Astrocyte (in vitro differentiated cells and primary cell): ENCODE measurements around the gene IPO4. TPM values are rescaled to one million over a fixed set of nuclear protein-coding genes. Genes with fewer than 3 reads are reported as not detected.

Experiments
- DNase-seq: peaks from one replicate; pipeline ENCODE4 v3.0.0-alpha.2; 2010; ENCODE audit warnings: low read depth
- FAIRE-seq: peaks from 2 replicates; lab custom pipeline; 2011; peaks lifted over from hg19 to GRCh38; lab: Jason Lieb, UNC
- H2AFZ ChIP-seq: 2 replicates; pipeline ENCODE4 v1.6.0; 2012; ENCODE audit warnings: low read depth, low read length, inconsistent platforms
- H3K27ac ChIP-seq: 2 replicates; pipeline ENCODE4 v1.5.1; 2011; ENCODE audit warnings: low read depth, low read length, inconsistent platforms
- H3K27me3 ChIP-seq: 2 replicates; pipeline ENCODE4 v1.6.0; 2011; ENCODE audit warnings: low read length, inconsistent platforms; ENCODE audit not compliant: insufficient read depth
- H3K36me3 ChIP-seq: 2 replicates; pipeline ENCODE4 v1.5.1; 2011; ENCODE audit warnings: low read length, inconsistent platforms; ENCODE audit not compliant: insufficient read depth
- H3K4me1 ChIP-seq: 2 replicates; pipeline ENCODE4 v1.5.1; 2011; ENCODE audit warnings: low read length, inconsistent platforms; ENCODE audit not compliant: insufficient read depth
- H3K4me2 ChIP-seq: 2 replicates; pipeline ENCODE4 v1.6.0; 2012; ENCODE audit warnings: low read length, inconsistent platforms
- H3K4me3 ChIP-seq: 2 replicates; pipeline ENCODE4 v1.5.1; 2011; ENCODE audit warnings: low read depth, mild to moderate bottlenecking, low read length, inconsistent platforms; ENCODE audit not compliant: insufficient read depth
- H3K79me2 ChIP-seq: 2 replicates; pipeline ENCODE4 v1.6.0; 2012; ENCODE audit warnings: mild to moderate bottlenecking, low read length, inconsistent platforms; ENCODE audit not compliant: insufficient read depth
- H3K9ac ChIP-seq: 2 replicates; pipeline ENCODE4 v1.6.0; 2012; ENCODE audit warnings: mild to moderate bottlenecking, low read length, inconsistent platforms
- H3K9me3 ChIP-seq: 2 replicates; pipeline ENCODE4 v1.5.1; 2012; ENCODE audit warnings: low read depth, mild to moderate bottlenecking, low read length, inconsistent platforms; ENCODE audit not compliant: insufficient read depth
- H4K20me1 ChIP-seq: 2 replicates; pipeline ENCODE4 v1.6.0; 2012; ENCODE audit warnings: low read length, inconsistent platforms; ENCODE audit not compliant: insufficient read depth
- H3K27ac Mint-ChIP-seq: one replicate; pipeline ENCODE4 v1.8.0; 2021; ENCODE audit warnings: mild to moderate bottlenecking, mixed read lengths; ENCODE audit not compliant: unreplicated experiment
- H3K27me3 Mint-ChIP-seq: one replicate; pipeline ENCODE4 v1.8.0; 2021; ENCODE audit warnings: low read depth, mixed read lengths; ENCODE audit not compliant: unreplicated experiment
- H3K36me3 Mint-ChIP-seq: one replicate; pipeline ENCODE4 v1.8.0; 2021; ENCODE audit warnings: low read depth, mixed read lengths; ENCODE audit not compliant: unreplicated experiment
- H3K4me1 Mint-ChIP-seq: one replicate; pipeline ENCODE4 v1.8.0; 2021; ENCODE audit warnings: low read depth, mixed read lengths; ENCODE audit not compliant: unreplicated experiment
- H3K4me3 Mint-ChIP-seq: one replicate; pipeline ENCODE4 v1.8.0; 2021; ENCODE audit warnings: mild to moderate bottlenecking, moderate library complexity, mixed read lengths; ENCODE audit not compliant: unreplicated experiment
- H3K9me3 Mint-ChIP-seq: one replicate; pipeline ENCODE4 v1.8.0; 2021; ENCODE audit warnings: mild to moderate bottlenecking, mixed read lengths; ENCODE audit not compliant: unreplicated experiment
- CTCF ChIP-seq: IDR thresholded peaks from 2 replicates; pipeline ENCODE4 v1.5.1; 2011; ENCODE audit warnings: low read depth, mild to moderate bottlenecking, inconsistent platforms, low read length, moderate library complexity; ENCODE audit not compliant: insufficient read depth
- EZH2 ChIP-seq: IDR thresholded peaks from 2 replicates; pipeline ENCODE4 v1.6.1; 2012; ENCODE audit warnings: mild to moderate bottlenecking, low read length, inconsistent platforms; ENCODE audit not compliant: insufficient read depth
- total RNA-seq: library from RNA; stranded (reverse); gene quantifications from 2 replicates; pipeline ENCODE4 v1.2.1, GENCODE V29; 2021

Gene IPO4
- total RNA-seq, 1 donor from 2014 or later, result 46.1 TPM

GRCh38 chr14:24187539-24187915 is 1.1 kb downstream of the IPO4 start:
- no peak overlapping the region for H2AFZ ChIP-seq
- TF ChIP-seq EZH2 (no peak), CTCF (no peak)
- H3K36me3 ChIP-seq, result peaks cover 30% of the 10 kb centered on the region
- H3K4me3 Mint-ChIP-seq, result peak overlapping the region; percentile 91
- H3K27ac Mint-ChIP-seq, result peak overlapping the region; percentile 47
- peaks cover 27% of the 10 kb centered on the region for H4K20me1 ChIP-seq
- peaks cover 45% of the 10 kb centered on the region for H3K79me2 ChIP-seq
- H3K9me3 Mint-ChIP-seq, result no peaks in the 10 kb centered on the region
- peaks cover 14% of the 10 kb centered on the region for H3K4me1 ChIP-seq
- H3K27ac ChIP-seq, result no peak overlapping the region
- DNase-seq, result no peak
- peaks cover 11% of the 10 kb centered on the region for H3K36me3 Mint-ChIP-seq
- H3K9me3 ChIP-seq, result no peaks in the 10 kb centered on the region
- H3K4me1 Mint-ChIP-seq, result peaks cover 15% of the 10 kb centered on the region
- peak overlapping the region; percentile 83 for H3K9ac ChIP-seq
- FAIRE-seq, result no peak
- peak overlapping the region; percentile 83 for H3K4me3 ChIP-seq
- no peaks in the 10 kb centered on the region for H3K27me3 Mint-ChIP-seq
- H3K27me3 ChIP-seq, result no peaks in the 10 kb centered on the region
- H3K4me2 ChIP-seq, result peak overlapping the region; percentile 96

- DNase-seq, result no peak
- no peaks in the 10 kb centered on the region for H3K27me3 ChIP-seq
- H3K79me2 ChIP-seq, result peaks cover 39% of the 10 kb centered on the region
- Mint-ChIP-seq H3K4me1 (peaks cover 15% of the 10 kb centered on the region), H3K36me3 (peaks cover 6% of the 10 kb centered on the region), H3K4me3 (peak overlapping the region; percentile 74), H3K27ac (peak overlapping the region; percentile 47), H3K9me3 (no peaks in the 10 kb centered on the region), H3K27me3 (no peaks in the 10 kb centered on the region)
- no peak overlapping the region for H3K27ac ChIP-seq
- TF ChIP-seq EZH2 (no peak), CTCF (no peak)
- no peak for FAIRE-seq
- peaks cover 30% of the 10 kb centered on the region for H4K20me1 ChIP-seq
- no peak overlapping the region for H2AFZ ChIP-seq
- peaks cover 14% of the 10 kb centered on the region for H3K4me1 ChIP-seq
- peak overlapping the region; percentile 96 for H3K4me2 ChIP-seq
- no peaks in the 10 kb centered on the region for H3K9me3 ChIP-seq
- peak overlapping the region; percentile 83 for H3K4me3 ChIP-seq
- peak overlapping the region; percentile 83 for H3K9ac ChIP-seq
- H3K36me3 ChIP-seq, result peaks cover 26% of the 10 kb centered on the region
Observed at GRCh38 chr14:24186831-24187538, 1.6 kb downstream of the IPO4 start.

GRCh38 chr14:24185741-24186140 is 2.9 kb downstream of the IPO4 start:
- no peaks in the 10 kb centered on the region for H3K27me3 ChIP-seq
- peaks cover 32% of the 10 kb centered on the region for H3K79me2 ChIP-seq
- H3K27ac Mint-ChIP-seq, result no peak overlapping the region
- DNase-seq, result no peak
- H3K4me1 ChIP-seq, result peaks cover 14% of the 10 kb centered on the region
- no peak for FAIRE-seq
- peaks cover 25% of the 10 kb centered on the region for H3K36me3 ChIP-seq
- H3K4me3 ChIP-seq, result no peak overlapping the region
- TF ChIP-seq CTCF, result no peak
- TF ChIP-seq EZH2, result no peak
- peaks cover 12% of the 10 kb centered on the region for H3K36me3 Mint-ChIP-seq
- no peaks in the 10 kb centered on the region for H3K9me3 Mint-ChIP-seq
- H3K9ac ChIP-seq, result no peak overlapping the region
- H3K4me1 Mint-ChIP-seq, result peaks cover 15% of the 10 kb centered on the region
- no peaks in the 10 kb centered on the region for H3K27me3 Mint-ChIP-seq
- no peaks in the 10 kb centered on the region for H3K9me3 ChIP-seq
- no peak overlapping the region for H3K4me2 ChIP-seq
- H3K4me3 Mint-ChIP-seq, result no peak overlapping the region
- H4K20me1 ChIP-seq, result peaks cover 32% of the 10 kb centered on the region
- H2AFZ ChIP-seq, result no peak overlapping the region
- H3K27ac ChIP-seq, result no peak overlapping the region
